ENCODE results near the gene APOLD1.
"Not testable (repeated sequence)": the region's sequence is repeated elsewhere in the genome, so short reads cannot be mapped to it uniquely, and the experiment has no call there.

- not testable (repeated sequence) for TF ChIP-seq POLR2AphosphoS5 (IDR thresholded peaks at IDR 0.05; ENCODE audit: low read depth); REST (IDR thresholded peaks at IDR 0.05; ENCODE audit: insufficient replicate concordance, low read depth)
These were observed 22.1 kb downstream of the APOLD1 start for GRCh38 chr12:12807517-12807903.

All from HL-60 (cell line).